ENCODE data around the gene B3GALNT2.

B3GALNT2 gene

DNA sequence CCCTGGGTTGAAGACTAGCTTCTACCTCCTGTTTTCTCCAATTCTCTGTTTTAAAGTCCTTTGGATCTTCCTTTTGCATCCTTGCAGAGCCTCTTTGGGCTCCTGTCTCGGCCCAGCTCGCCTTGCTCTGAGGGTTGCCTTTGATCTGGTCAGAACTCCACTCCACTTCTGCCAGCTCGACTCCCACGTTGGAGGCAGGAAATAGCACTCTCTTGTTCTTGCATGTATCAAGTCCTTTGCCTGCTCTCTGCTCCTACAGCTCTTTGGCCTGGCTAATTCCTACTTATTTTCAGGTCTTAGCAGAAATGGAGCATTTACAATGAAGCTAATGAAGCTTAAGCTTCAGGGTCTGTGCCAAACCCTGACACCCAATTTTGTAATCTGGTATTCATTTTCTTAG, 21.1 kb upstream of the B3GALNT2 start:
- no peak overlapping the region for H3K4me3 ChIP-seq (ENCODE audit: low read depth in 1 of 2, low read length in 2 of 2)
- no peaks in the 10 kb centered on the region for H3K36me3 ChIP-seq (ENCODE audit: insufficient read depth, low read length)
- H3K27me3 ChIP-seq (ENCODE audit: control insufficient read depth in 1 of 2, insufficient read depth in 2 of 2, low read length in 2 of 2) = no peaks in the 10 kb centered on the region
- no peak overlapping the region for H3K9ac ChIP-seq (ENCODE audit: low read length)
- H3K4me1 ChIP-seq (ENCODE audit: insufficient read depth, low read length) = no peaks in the 10 kb centered on the region
- H3K27ac ChIP-seq (ENCODE audit: low read depth, low read length) = no peak overlapping the region
- no peaks in the 10 kb centered on the region for H3K9me3 ChIP-seq (ENCODE audit: low read length)

DNA sequence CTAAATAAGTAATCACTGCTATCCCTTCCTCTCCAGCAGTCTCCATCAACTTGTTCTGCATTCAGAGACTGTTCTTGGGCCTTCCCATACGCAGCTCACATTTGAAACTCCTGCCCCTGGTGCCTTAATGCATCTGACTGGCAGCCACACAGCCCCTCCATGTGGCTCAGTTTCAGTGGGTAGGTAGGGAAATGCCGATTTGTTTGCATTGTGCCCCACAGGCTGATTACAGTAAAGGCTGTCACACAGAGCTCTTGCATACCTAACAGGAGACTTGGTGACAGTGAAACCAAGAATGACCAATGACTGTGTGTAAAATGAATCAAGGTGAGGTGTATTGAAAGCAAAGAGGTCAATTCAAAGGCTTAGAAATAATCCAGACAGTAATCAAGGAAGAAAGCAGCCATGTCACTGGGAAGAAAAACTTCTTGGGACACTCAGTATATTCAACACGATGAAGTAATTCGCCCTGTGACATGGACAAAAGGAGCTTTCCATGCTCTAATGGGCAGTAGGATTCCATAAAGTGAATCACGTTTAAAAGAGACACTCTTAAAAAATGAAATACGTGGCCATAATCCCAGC, 12.7 kb upstream of the B3GALNT2 start:
- Histone ChIP-seq H3K9ac (ENCODE audit: low read length) (no peak overlapping the region), H3K9me3 (ENCODE audit: low read length) (no peaks in the 10 kb centered on the region), H3K4me1 (ENCODE audit: insufficient read depth, low read length) (no peaks in the 10 kb centered on the region), H3K27ac (ENCODE audit: low read depth, low read length) (no peak overlapping the region), H3K36me3 (ENCODE audit: insufficient read depth, low read length) (no peaks in the 10 kb centered on the region), H3K4me3 (ENCODE audit: low read depth in 1 of 2, low read length in 2 of 2) (no peak overlapping the region), H3K27me3 (ENCODE audit: control insufficient read depth in 1 of 2, insufficient read depth in 2 of 2, low read length in 2 of 2) (no peaks in the 10 kb centered on the region)

DNA sequence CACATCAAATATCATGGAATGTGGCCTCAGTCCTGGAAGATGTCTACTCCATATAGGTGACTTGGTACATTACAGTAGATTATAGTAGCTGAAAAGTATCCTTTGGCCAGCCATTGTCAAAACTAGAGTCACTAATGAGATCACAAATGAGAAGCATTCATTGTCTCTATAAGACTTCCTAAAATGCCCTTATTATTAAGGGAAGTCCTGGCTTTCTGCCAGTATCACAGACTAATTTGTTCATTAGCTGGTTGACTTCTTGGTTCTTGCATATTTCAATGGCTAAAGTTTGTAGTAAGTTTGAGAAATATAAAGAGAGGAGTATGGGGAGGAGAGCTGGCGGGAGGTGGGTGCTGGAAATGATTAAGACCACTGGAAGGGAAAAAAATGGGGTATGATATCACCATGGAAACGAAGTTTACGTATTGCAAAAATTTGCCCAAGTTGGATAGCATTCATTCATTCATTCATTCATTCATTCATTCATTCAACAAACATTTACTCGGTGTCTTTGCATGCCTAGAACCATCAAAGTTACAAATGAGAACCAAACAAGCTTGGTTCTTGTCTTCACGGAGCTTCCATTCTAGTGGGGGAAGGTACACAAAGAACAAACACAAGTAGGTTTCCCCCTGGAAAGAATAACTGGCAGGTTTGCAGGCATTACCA, 11.7 kb upstream of the B3GALNT2 start:
- H3K4me3 ChIP-seq (ENCODE audit: low read depth in 1 of 2, low read length in 2 of 2) = no peak overlapping the region
- no peak overlapping the region for H3K9ac ChIP-seq (ENCODE audit: low read length)
- no peaks in the 10 kb centered on the region for H3K36me3 ChIP-seq (ENCODE audit: insufficient read depth, low read length)
- H3K27me3 ChIP-seq (ENCODE audit: control insufficient read depth in 1 of 2, insufficient read depth in 2 of 2, low read length in 2 of 2) = no peaks in the 10 kb centered on the region
- H3K27ac ChIP-seq (ENCODE audit: low read depth, low read length) = no peak overlapping the region
- H3K9me3 ChIP-seq (ENCODE audit: low read length) = no peaks in the 10 kb centered on the region
- H3K4me1 ChIP-seq (ENCODE audit: insufficient read depth, low read length) = no peaks in the 10 kb centered on the region

DNA sequence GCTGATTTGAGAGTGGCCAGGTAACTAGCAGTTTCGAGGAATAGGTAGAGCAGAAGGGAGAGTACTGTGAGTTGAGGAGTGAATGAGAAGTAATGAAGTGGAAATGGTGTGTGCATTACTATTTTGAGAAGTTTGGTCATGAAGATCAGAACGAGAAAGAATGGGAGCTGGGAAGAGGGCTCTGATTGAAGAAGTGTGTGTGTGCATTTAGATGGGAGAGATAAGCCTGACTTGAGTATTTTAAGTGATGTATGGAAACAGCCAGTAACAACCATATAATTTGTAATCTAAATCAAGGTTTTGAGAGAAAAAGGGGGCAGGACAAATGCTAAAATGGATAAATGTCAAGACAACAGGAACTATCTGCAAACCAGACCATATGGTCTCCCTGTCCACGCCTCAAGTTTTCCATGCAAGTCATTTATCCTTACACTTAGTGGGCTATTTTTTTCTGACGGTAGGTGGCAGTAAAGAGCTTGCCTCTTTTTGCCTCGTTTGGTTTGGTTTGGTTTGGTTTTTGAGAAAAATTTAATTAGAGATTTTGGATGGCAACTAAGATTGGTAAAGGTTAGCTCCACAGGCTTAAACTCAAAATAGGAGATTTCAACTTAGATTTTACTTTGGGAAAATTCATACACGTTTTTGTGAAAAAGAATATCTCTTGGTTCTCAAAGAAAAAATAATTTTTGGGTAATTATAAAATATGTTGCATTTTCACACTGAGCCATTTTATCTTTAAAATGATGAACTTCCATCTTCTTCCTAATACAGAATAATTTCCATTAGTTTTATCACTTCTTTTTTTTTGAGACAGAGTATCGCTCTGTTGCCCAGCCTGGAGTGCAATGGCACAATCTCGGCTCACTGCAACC, 9.5 kb upstream of the B3GALNT2 start:
- Histone ChIP-seq H3K9ac (ENCODE audit: low read length) (no peak overlapping the region), H3K4me1 (ENCODE audit: insufficient read depth, low read length) (no peaks in the 10 kb centered on the region), H3K27me3 (ENCODE audit: control insufficient read depth in 1 of 2, insufficient read depth in 2 of 2, low read length in 2 of 2) (no peaks in the 10 kb centered on the region), H3K36me3 (ENCODE audit: insufficient read depth, low read length) (no peaks in the 10 kb centered on the region), H3K4me3 (ENCODE audit: low read depth in 1 of 2, low read length in 2 of 2) (no peak overlapping the region), H3K9me3 (ENCODE audit: low read length) (no peaks in the 10 kb centered on the region), H3K27ac (ENCODE audit: low read depth, low read length) (no peak overlapping the region)

DNA sequence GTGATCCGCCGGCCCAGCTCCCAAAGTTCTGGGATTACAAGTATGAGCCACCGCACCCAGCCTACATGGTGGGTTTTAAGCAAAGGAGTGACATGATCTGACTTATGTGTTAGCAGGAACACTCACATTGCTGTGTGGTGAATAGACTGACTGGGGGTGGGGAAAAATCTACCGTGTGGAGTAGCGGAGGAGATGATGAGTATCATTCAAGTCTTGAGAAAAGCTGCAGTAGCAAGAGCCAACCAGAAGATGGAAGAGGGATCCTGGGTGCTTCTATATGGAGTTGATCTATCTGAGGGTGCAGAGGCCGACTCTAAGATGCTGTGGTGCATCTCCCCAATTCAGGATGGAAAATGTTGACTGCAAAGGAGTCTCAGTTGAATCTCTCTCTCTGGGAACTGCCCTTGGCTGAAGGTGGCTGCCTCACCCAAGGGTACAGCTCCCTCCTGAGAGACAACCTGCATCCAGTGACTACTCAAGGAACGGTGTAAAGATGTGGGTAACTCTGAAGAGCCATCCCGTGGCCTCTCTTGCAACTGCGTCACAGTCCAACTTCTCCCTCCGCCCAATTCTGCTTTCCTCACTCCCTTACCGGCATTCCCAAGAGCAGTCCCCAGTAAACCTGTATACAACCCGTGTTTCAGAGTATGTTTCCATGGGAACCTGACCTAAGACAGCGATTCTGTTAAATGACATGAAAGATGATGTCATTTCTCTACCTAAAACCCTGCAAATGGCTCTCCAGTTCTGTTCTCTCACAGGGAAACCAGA, 7.4 kb upstream of the B3GALNT2 start:
- no peaks in the 10 kb centered on the region for H3K9me3 ChIP-seq (ENCODE audit: low read length)
- no peak overlapping the region for H3K27ac ChIP-seq (ENCODE audit: low read depth, low read length)
- no peaks in the 10 kb centered on the region for H3K27me3 ChIP-seq (ENCODE audit: control insufficient read depth in 1 of 2, insufficient read depth in 2 of 2, low read length in 2 of 2)
- H3K36me3 ChIP-seq (ENCODE audit: insufficient read depth, low read length) = no peaks in the 10 kb centered on the region
- H3K4me3 ChIP-seq (ENCODE audit: low read depth in 1 of 2, low read length in 2 of 2) = no peak overlapping the region
- no peaks in the 10 kb centered on the region for H3K4me1 ChIP-seq (ENCODE audit: insufficient read depth, low read length)
- H3K9ac ChIP-seq (ENCODE audit: low read length) = no peak overlapping the region

DNA sequence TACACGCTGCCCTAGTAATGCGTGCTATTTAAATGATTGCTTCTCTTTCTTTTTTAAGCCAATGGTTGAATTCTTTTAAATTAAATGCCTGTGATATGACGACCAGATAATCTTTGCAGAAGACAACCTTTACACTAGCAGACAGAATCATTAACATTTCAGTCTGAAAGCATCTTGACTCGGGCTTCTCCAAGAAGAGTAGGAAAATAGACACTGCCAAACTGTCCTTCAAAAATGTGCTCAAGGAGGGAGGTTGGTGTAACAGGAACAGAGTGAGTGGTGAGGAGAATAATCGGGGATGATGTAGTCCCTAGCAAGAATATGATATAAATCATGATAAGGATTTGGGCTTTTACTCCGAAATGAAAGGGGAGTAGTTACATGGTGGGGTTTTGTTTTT, 6.6 kb upstream of the B3GALNT2 start:
- Histone ChIP-seq H3K27ac (ENCODE audit: low read depth, low read length) (no peak overlapping the region), H3K9me3 (ENCODE audit: low read length) (no peaks in the 10 kb centered on the region), H3K27me3 (ENCODE audit: control insufficient read depth in 1 of 2, insufficient read depth in 2 of 2, low read length in 2 of 2) (no peaks in the 10 kb centered on the region), H3K36me3 (ENCODE audit: insufficient read depth, low read length) (no peaks in the 10 kb centered on the region), H3K4me1 (ENCODE audit: insufficient read depth, low read length) (no peaks in the 10 kb centered on the region), H3K4me3 (ENCODE audit: low read depth in 1 of 2, low read length in 2 of 2) (no peak overlapping the region), H3K9ac (ENCODE audit: low read length) (no peak overlapping the region)

DNA sequence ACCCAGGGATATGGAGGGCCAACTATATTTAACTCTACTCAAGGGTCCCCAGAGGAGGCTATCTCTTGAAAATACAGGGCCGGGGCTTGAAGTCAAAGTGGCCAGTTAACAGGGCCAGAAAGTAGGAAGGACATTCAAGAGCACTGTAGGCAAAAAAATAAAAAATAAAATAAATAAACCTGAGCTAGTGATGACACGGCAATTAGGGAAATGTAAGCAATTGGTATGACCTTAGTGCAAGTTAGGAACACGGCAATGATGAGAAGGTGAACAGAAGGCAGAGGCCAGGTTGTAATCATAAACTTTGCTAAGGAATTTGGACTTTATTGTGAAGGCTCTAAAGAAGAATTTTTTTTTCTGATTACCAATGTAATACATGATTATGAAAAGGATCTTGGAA, 3.4 kb upstream of the B3GALNT2 start:
- Histone ChIP-seq H3K27ac (ENCODE audit: low read depth, low read length) (no peak overlapping the region), H3K36me3 (ENCODE audit: insufficient read depth, low read length) (no peaks in the 10 kb centered on the region), H3K4me1 (ENCODE audit: insufficient read depth, low read length) (peaks cover 6% of the 10 kb centered on the region), H3K9me3 (ENCODE audit: low read length) (no peaks in the 10 kb centered on the region), H3K4me3 (ENCODE audit: low read depth in 1 of 2, low read length in 2 of 2) (no peak overlapping the region), H3K9ac (ENCODE audit: low read length) (no peak overlapping the region), H3K27me3 (ENCODE audit: control insufficient read depth in 1 of 2, insufficient read depth in 2 of 2, low read length in 2 of 2) (no peaks in the 10 kb centered on the region)

DNA sequence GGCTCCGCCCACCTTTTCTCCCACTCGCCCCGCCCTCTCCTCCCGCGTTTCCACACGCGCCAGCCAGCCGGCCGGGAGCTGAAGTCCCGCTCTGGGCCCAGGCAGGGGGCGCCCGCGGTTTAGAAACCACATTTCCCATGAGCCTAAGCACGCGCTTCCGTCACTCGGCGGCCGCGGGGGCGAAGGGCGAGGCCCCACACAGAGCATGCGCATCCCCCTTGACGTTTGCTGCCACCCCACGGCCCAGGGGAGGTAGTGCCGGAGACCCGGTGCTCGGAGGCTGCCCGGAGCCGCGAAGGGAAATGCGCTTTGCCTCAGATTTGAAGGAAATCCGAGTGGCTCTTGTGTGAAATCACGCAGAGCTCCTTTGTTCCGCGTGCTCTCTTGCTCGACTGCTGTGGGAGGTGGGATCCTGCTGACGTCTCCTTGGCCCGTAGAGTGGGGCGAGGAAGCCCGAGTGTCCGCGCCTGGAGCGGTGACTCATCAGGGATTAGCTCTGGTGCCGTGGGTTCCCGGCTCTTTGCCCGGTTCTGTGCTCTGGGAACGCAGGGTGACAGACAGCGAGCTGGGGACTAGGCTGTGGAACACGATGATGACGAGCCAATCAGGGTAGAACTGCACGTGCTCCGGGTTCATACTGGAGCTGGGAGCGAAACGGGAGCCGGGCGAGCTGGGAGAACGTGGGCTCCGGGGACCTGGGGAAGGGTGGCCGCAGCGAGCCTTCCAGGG, 406 bp upstream of the B3GALNT2 start:
- peak overlapping the region; percentile 94 for H3K27ac ChIP-seq (ENCODE audit: low read depth, low read length)
- peak overlapping the region; percentile 86 for H3K9ac ChIP-seq (ENCODE audit: low read length)
- no peaks in the 10 kb centered on the region for H3K27me3 ChIP-seq (ENCODE audit: control insufficient read depth in 1 of 2, insufficient read depth in 2 of 2, low read length in 2 of 2)
- H3K4me1 ChIP-seq (ENCODE audit: insufficient read depth, low read length) = peaks cover 12% of the 10 kb centered on the region
- H3K36me3 ChIP-seq (ENCODE audit: insufficient read depth, low read length) = no peaks in the 10 kb centered on the region
- H3K4me3 ChIP-seq (ENCODE audit: low read depth in 1 of 2, low read length in 2 of 2) = peak overlapping the region; percentile 70 to 88
- no peaks in the 10 kb centered on the region for H3K9me3 ChIP-seq (ENCODE audit: low read length)

DNA sequence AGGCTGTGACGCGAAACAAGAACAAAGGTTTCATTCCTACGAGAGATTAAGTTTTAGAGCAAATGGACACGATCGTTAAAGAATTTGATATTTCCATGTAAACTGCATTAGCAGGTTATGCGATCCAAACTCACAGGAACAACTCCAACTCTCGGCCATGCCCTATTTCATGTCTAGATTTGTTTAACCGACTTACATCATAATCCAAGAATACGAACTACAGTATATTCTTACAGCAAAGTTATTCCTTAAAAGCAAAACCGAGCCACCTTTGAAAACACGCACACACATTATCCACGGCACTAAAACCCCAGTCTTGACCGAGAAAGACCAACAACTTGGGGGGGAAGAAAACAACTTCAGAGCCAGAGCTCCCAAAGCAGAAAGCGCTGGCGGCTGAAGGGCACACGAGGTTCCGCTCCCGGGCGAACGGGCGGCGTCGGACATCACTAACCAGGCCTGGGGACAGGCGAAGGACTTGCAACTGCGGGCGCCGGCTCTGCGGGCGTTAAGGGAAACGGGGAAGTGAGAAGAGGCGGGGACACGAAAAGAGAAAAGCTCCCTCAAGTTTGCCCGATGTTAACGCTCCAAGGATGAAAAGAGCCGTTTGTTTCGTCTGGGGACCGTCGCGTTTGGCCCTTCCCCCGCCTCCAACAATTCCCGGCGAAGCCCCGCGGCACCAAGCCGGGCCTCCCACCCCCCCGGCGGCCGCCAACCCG, 690 bp downstream of the B3GALNT2 start:
- H3K36me3 ChIP-seq (ENCODE audit: insufficient read depth, low read length) = no peaks in the 10 kb centered on the region
- peaks cover 12% of the 10 kb centered on the region for H3K4me1 ChIP-seq (ENCODE audit: insufficient read depth, low read length)
- peak overlapping the region; percentile 80 for H3K27ac ChIP-seq (ENCODE audit: low read depth, low read length)
- H3K9ac ChIP-seq (ENCODE audit: low read length) = peak overlapping the region; percentile 93
- peak overlapping the region; percentile 70 to 84 for H3K4me3 ChIP-seq (ENCODE audit: low read depth in 1 of 2, low read length in 2 of 2)
- H3K27me3 ChIP-seq (ENCODE audit: control insufficient read depth in 1 of 2, insufficient read depth in 2 of 2, low read length in 2 of 2) = no peaks in the 10 kb centered on the region
- no peaks in the 10 kb centered on the region for H3K9me3 ChIP-seq (ENCODE audit: low read length)

DNA sequence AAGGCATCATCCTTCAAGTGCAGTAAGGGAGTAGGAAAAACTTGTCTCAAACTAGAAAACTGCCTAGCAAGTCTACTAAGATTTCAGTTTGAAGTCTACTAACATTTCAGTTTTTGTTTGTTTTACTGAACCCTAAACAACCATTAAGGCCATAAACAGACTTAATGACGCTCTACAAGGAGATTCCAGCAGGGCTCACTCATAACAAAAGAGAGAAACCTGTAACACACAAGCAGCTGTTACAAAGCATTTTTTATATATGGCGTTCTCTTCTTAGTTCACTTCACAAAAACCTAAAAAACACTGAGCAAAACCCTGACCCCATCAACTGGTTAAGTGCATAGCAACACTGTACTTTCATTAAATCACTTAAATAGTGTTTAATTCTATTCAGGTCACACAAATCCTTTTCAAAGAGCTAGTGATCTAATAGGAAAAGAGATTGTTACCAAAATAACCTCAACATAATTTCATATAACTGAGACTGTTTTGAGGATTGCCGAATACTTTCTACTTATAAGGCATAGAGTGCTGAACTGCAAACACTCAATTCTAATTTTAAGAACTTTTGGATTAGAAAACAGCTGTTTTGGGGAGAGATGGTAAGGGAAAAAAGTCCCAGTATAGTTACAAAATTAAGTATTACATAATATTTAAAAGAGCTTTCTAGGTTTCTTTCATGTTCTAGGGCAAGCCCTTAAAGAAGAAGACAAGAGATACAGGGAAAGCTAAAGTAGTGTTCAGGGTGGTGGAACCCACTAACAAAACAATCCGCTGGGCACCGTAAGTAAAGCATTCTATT, 1.4 kb downstream of the B3GALNT2 start:
- Histone ChIP-seq H3K4me1 (ENCODE audit: insufficient read depth, low read length) (peaks cover 12% of the 10 kb centered on the region), H3K27ac (ENCODE audit: low read depth, low read length) (peak overlapping the region; percentile 80)

More for the DNA sequence above, 1.4 kb downstream of the B3GALNT2 start:
- Histone ChIP-seq H3K4me3 (ENCODE audit: low read depth in 1 of 2, low read length in 2 of 2) (peak overlapping the region; percentile 70 to 84), H3K9me3 (ENCODE audit: low read length) (no peaks in the 10 kb centered on the region), H3K27me3 (ENCODE audit: control insufficient read depth in 1 of 2, insufficient read depth in 2 of 2, low read length in 2 of 2) (no peaks in the 10 kb centered on the region), H3K9ac (ENCODE audit: low read length) (peak overlapping the region; percentile 93), H3K36me3 (ENCODE audit: insufficient read depth, low read length) (no peaks in the 10 kb centered on the region)

Measured in muscle layer of colon (tissue), 2 donors.